Measurements from ENCODE around the gene AKIP1. TPM values are rescaled to one million over a fixed set of nuclear protein-coding genes. Genes with fewer than 3 reads are reported as not detected.

AKIP1 gene
- polyA plus RNA-seq, 3 donors: 8.7 to 18.9 (median 18.7) TPM

DNA sequence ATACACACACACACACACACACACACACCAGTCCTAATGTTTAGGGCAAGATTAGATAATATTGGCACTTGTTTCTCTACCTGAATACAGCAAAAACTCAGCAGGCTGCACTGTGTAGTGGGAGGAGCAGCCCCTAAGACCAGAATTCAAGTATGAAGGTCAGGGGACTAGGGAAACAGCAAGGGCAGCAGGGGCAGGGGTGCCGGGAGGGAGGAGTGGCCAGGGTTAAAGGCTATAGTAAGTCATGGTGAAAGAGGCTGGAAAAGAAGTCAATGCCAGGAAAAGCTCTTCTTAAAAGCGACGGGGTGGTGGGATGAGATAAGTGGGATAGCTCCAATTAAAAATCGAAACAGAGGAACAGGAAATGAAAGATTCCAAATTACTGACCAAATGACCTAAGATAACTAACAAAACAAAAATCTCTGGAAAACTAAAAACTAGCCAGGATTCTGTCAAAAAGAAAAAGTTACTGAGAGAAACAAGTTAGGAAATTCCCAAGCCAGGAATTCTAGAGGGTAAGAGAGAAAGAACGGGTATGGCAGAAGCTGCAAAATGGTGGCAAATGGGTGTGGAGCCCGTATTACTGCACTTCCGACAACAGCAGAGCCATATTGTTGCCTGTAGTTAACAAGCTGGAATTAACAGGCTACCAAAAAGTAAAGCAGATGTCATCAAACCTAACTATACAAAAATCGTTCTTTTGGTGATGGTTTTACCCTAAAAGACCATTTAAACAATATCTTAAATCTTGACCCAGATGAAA lies 30.5 kb downstream of the AKIP1 start:
- DNase-seq: no peak
- no peak overlapping the region for H3K9ac ChIP-seq (ENCODE audit: insufficient read depth, low read length, poor library complexity, severe bottlenecking)
- H2AFZ ChIP-seq (ENCODE audit: insufficient read depth, low read depth, low read length, poor library complexity, severe bottlenecking): no peak overlapping the region
- H3K36me3 ChIP-seq (replicated peaks in 1 of 2; ENCODE audit: control insufficient read depth in 1 of 2, insufficient read depth in 2 of 2, low read length in 2 of 2): no peaks in the 10 kb centered on the region
- no peaks in the 10 kb centered on the region for H3K9me3 ChIP-seq (replicated peaks in 1 of 2; ENCODE audit: control insufficient read depth in 1 of 2, insufficient read depth in 1 of 2, low read length in 2 of 2)
- no peaks in the 10 kb centered on the region for H3K9me3 Mint-ChIP-seq
- 93% methylated on average over 2 of the region's 8 CpGs for WGBS (ENCODE audit: insufficient coverage)
- TF ChIP-seq, protein P1, sequence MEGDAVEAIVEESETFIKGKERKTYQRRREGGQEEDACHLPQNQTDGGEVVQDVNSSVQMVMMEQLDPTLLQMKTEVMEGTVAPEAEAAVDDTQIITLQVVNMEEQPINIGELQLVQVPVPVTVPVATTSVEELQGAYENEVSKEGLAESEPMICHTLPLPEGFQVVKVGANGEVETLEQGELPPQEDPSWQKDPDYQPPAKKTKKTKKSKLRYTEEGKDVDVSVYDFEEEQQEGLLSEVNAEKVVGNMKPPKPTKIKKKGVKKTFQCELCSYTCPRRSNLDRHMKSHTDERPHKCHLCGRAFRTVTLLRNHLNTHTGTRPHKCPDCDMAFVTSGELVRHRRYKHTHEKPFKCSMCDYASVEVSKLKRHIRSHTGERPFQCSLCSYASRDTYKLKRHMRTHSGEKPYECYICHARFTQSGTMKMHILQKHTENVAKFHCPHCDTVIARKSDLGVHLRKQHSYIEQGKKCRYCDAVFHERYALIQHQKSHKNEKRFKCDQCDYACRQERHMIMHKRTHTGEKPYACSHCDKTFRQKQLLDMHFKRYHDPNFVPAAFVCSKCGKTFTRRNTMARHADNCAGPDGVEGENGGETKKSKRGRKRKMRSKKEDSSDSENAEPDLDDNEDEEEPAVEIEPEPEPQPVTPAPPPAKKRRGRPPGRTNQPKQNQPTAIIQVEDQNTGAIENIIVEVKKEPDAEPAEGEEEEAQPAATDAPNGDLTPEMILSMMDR (IDR thresholded peaks at IDR 0.05): no peak
- no peaks in the 10 kb centered on the region for H3K27me3 ChIP-seq (ENCODE audit: control insufficient read depth in 2 of 2, insufficient read depth in 2 of 2, low read length in 2 of 2)
- H3K27ac Mint-ChIP-seq: no peak overlapping the region
- H4K20me1 ChIP-seq (ENCODE audit: insufficient read depth, low read length): no peaks in the 10 kb centered on the region
- no peak overlapping the region for H3K4me3 ChIP-seq (replicated peaks in 1 of 3; ENCODE audit: low read depth in 2 of 3, low read length in 3 of 3)
- H3K4me3 Mint-ChIP-seq: no peak overlapping the region
- peaks cover 0 to 2% (median 0%) of the 10 kb centered on the region in 3 donors for H3K27me3 Mint-ChIP-seq (ENCODE audit: low read depth in 3 of 3)
- peaks cover 3 to 4% of the 10 kb centered on the region in 2 donors for H3K36me3 Mint-ChIP-seq
- intact Hi-C loops (cut with micrococcal nuclease): no loop called here
- H3K4me1 Mint-ChIP-seq: no peaks in the 10 kb centered on the region
- H3K4me1 ChIP-seq (ENCODE audit: control insufficient read depth in 1 of 2, insufficient read depth in 2 of 2, low read length in 2 of 2): no peaks in the 10 kb centered on the region
- H3K27ac ChIP-seq (ENCODE audit: low read depth in 1 of 2, low read length in 2 of 2): no peak overlapping the region
- H3K79me2 ChIP-seq (ENCODE audit: insufficient read depth, low read length): no peaks in the 10 kb centered on the region
- no peak overlapping the region for H3K4me2 ChIP-seq (replicated peaks; ENCODE audit: extremely low read depth, low read length, poor library complexity, severe bottlenecking)

DNA sequence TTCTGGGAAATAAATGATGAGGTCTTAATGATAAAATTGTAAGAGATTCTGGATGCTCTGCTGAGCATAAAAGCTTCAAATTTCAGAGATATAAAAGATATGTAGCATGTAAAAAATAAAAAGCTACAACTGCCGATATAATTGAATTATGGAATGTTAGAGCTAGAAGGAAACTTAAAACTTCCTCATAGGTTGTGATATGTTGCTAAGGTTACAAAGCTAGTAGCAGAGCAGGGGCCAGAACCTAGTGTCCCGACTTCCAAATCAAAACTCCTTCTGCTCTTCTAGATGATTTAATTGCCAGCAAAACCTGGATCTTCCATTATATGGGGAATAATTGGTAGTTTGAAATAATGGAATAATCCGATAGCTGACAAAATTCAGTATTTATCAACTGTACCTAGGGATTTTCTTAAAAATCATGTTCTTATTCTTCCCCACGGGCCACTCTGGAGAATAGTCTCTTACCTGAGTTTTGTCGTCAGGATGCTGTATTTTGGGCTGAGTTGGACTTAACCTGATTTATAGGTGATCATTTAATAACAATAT lies 31.6 kb downstream of the AKIP1 start, which contains the start of gene ASCL3:
TSS of gene ASCL3 (minus strand) at position 499 of the 549 bp plus-strand sequence. CDS start 4,855 bp downstream, outside the sequence.
- no peak for DNase-seq
- Histone ChIP-seq H3K36me3 (replicated peaks in 1 of 2; ENCODE audit: control insufficient read depth in 1 of 2, insufficient read depth in 2 of 2, low read length in 2 of 2) (peaks cover 7 to 8% of the 10 kb centered on the region in 2 donors), H3K4me2 (replicated peaks; ENCODE audit: extremely low read depth, low read length, poor library complexity, severe bottlenecking) (no peak within 1 kb of the TSS), H3K27me3 (ENCODE audit: control insufficient read depth in 2 of 2, insufficient read depth in 2 of 2, low read length in 2 of 2) (no peaks in the 10 kb centered on the region), H4K20me1 (ENCODE audit: insufficient read depth, low read length) (no peaks in the 10 kb centered on the region), H2AFZ (ENCODE audit: insufficient read depth, low read depth, low read length, poor library complexity, severe bottlenecking) (no peak within 1 kb of the TSS), H3K9ac (ENCODE audit: insufficient read depth, low read length, poor library complexity, severe bottlenecking) (no peak within 1 kb of the TSS), H3K9me3 (replicated peaks in 1 of 2; ENCODE audit: control insufficient read depth in 1 of 2, insufficient read depth in 1 of 2, low read length in 2 of 2) (no peaks in the 10 kb centered on the region), H3K79me2 (ENCODE audit: insufficient read depth, low read length) (no peaks in the 10 kb centered on the region), H3K4me1 (ENCODE audit: control insufficient read depth in 1 of 2, insufficient read depth in 2 of 2, low read length in 2 of 2) (no peaks in the 10 kb centered on the region), H3K4me3 (replicated peaks in 1 of 3; ENCODE audit: low read depth in 2 of 3, low read length in 3 of 3) (no peak within 1 kb of the TSS), H3K27ac (ENCODE audit: low read depth in 1 of 2, low read length in 2 of 2) (no peak within 1 kb of the TSS)
- H3K4me3 Mint-ChIP-seq: no peak within 1 kb of the TSS
- H3K36me3 Mint-ChIP-seq: peaks cover 11 to 12% of the 10 kb centered on the region in 2 donors
- H3K27me3 Mint-ChIP-seq (ENCODE audit: low read depth in 3 of 3): no peaks in the 10 kb centered on the region
- no CpG with 5 or more reads among the region's 5 CpGs for WGBS (ENCODE audit: insufficient coverage)
- H3K9me3 Mint-ChIP-seq: no peaks in the 10 kb centered on the region
- intact Hi-C loops (cut with micrococcal nuclease): no loop called here
- H3K4me1 Mint-ChIP-seq: no peaks in the 10 kb centered on the region
- peak within 1 kb of the TSS in 1 of 7 donors; percentile 35 for H3K27ac Mint-ChIP-seq
- TF ChIP-seq, protein P1 (IDR thresholded peaks at IDR 0.05): no peak

Data from CD14-positive monocyte (primary cell).